ENCODE results near the gene MPND. TPM values are rescaled to one million over a fixed set of nuclear protein-coding genes. Genes with fewer than 3 reads are reported as not detected.

The MPND gene
- total and polyA plus RNA-seq, 10 of the 15 experiments (the other 5 are each of a cell fraction or from before 2014, with no cell fraction given), result 0.79 to 18.3 (median 6.0) TPM

- TF ChIP-seq CHD1 (IDR thresholded peaks at IDR 0.05; ENCODE audit: low read depth, low read length) (peak; percentile 50; the same call in 1 of the 2 replicates), IRF5 (IDR thresholded peaks at IDR 0.05; ENCODE audit: borderline replicate concordance) (no peak), USF2 (IDR thresholded peaks at IDR 0.05; ENCODE audit: borderline replicate concordance, low read depth, low read length) (no peak), NR2C2 (IDR thresholded peaks at IDR 0.05; ENCODE audit: borderline replicate concordance, control insufficient read depth, insufficient read length, low read depth) (no peak), CHD4 (IDR thresholded peaks at IDR 0.05) (no peak), IKZF2 (IDR thresholded peaks at IDR 0.05) (peak; percentile 63 to 71; a peak in 3 of 4 replicates), RAD21 (IDR thresholded peaks at IDR 0.05; ENCODE audit: insufficient read depth, low read depth, low read length) (no peak), YBX1 (IDR thresholded peaks at IDR 0.05) (no peak), HCFC1 (IDR thresholded peaks at IDR 0.05; ENCODE audit: low read length) (0 out of 2 replicates have a peak, but pooled peaks have one; percentile 12)
- TF ChIP-seq, protein P1, sequence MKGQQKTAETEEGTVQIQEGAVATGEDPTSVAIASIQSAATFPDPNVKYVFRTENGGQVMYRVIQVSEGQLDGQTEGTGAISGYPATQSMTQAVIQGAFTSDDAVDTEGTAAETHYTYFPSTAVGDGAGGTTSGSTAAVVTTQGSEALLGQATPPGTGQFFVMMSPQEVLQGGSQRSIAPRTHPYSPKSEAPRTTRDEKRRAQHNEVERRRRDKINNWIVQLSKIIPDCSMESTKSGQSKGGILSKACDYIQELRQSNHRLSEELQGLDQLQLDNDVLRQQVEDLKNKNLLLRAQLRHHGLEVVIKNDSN (IDR thresholded peaks at IDR 0.05; ENCODE audit: borderline replicate concordance, extremely low read length, insufficient read depth, low read depth, low read length), result no peak
- TF ChIP-seq, protein P2, sequence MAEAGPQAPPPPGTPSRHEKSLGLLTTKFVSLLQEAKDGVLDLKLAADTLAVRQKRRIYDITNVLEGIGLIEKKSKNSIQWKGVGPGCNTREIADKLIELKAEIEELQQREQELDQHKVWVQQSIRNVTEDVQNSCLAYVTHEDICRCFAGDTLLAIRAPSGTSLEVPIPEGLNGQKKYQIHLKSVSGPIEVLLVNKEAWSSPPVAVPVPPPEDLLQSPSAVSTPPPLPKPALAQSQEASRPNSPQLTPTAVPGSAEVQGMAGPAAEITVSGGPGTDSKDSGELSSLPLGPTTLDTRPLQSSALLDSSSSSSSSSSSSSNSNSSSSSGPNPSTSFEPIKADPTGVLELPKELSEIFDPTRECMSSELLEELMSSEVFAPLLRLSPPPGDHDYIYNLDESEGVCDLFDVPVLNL (IDR thresholded peaks at IDR 0.05; ENCODE audit: low read depth, low read length), result 0 out of 2 replicates have a peak, but pooled peaks have one; percentile 12
- TF ChIP-seq, protein P3, sequence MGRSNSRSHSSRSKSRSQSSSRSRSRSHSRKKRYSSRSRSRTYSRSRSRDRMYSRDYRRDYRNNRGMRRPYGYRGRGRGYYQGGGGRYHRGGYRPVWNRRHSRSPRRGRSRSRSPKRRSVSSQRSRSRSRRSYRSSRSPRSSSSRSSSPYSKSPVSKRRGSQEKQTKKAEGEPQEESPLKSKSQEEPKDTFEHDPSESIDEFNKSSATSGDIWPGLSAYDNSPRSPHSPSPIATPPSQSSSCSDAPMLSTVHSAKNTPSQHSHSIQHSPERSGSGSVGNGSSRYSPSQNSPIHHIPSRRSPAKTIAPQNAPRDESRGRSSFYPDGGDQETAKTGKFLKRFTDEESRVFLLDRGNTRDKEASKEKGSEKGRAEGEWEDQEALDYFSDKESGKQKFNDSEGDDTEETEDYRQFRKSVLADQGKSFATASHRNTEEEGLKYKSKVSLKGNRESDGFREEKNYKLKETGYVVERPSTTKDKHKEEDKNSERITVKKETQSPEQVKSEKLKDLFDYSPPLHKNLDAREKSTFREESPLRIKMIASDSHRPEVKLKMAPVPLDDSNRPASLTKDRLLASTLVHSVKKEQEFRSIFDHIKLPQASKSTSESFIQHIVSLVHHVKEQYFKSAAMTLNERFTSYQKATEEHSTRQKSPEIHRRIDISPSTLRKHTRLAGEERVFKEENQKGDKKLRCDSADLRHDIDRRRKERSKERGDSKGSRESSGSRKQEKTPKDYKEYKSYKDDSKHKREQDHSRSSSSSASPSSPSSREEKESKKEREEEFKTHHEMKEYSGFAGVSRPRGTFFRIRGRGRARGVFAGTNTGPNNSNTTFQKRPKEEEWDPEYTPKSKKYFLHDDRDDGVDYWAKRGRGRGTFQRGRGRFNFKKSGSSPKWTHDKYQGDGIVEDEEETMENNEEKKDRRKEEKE (IDR thresholded peaks at IDR 0.05), result no peak
- TF ChIP-seq, protein P4, sequence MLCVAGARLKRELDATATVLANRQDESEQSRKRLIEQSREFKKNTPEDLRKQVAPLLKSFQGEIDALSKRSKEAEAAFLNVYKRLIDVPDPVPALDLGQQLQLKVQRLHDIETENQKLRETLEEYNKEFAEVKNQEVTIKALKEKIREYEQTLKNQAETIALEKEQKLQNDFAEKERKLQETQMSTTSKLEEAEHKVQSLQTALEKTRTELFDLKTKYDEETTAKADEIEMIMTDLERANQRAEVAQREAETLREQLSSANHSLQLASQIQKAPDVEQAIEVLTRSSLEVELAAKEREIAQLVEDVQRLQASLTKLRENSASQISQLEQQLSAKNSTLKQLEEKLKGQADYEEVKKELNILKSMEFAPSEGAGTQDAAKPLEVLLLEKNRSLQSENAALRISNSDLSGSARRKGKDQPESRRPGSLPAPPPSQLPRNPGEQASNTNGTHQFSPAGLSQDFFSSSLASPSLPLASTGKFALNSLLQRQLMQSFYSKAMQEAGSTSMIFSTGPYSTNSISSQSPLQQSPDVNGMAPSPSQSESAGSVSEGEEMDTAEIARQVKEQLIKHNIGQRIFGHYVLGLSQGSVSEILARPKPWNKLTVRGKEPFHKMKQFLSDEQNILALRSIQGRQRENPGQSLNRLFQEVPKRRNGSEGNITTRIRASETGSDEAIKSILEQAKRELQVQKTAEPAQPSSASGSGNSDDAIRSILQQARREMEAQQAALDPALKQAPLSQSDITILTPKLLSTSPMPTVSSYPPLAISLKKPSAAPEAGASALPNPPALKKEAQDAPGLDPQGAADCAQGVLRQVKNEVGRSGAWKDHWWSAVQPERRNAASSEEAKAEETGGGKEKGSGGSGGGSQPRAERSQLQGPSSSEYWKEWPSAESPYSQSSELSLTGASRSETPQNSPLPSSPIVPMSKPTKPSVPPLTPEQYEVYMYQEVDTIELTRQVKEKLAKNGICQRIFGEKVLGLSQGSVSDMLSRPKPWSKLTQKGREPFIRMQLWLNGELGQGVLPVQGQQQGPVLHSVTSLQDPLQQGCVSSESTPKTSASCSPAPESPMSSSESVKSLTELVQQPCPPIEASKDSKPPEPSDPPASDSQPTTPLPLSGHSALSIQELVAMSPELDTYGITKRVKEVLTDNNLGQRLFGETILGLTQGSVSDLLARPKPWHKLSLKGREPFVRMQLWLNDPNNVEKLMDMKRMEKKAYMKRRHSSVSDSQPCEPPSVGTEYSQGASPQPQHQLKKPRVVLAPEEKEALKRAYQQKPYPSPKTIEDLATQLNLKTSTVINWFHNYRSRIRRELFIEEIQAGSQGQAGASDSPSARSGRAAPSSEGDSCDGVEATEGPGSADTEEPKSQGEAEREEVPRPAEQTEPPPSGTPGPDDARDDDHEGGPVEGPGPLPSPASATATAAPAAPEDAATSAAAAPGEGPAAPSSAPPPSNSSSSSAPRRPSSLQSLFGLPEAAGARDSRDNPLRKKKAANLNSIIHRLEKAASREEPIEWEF (IDR thresholded peaks at IDR 0.05; ENCODE audit: insufficient replicate concordance, low read depth, low read length), result no peak
Observed at GRCh38 chr19:4342615-4343369, 570 bp upstream of the MPND start (continued).

All from GM12878 (cell line).